GM23248 (cell line): ENCODE data around the gene ZNRF4.

ENCODE experiments used
- EZH2 ChIP-seq: fragments of 200-600 bp; sonication (generic); IDR thresholded peaks from 2 replicates; pipeline ENCODE4 v1.6.1; 2018; ENCODE audit warnings: antibody characterized with exemption, mild to moderate bottlenecking; ENCODE audit not compliant: insufficient read depth, poor library complexity, severe bottlenecking
- EZH2phosphoT487 ChIP-seq: fragments of 200-600 bp; sonication (generic); IDR thresholded peaks from 2 replicates; pipeline ENCODE4 v1.6.1; 2018; ENCODE audit warnings: antibody characterized with exemption, moderate library complexity, mild to moderate bottlenecking, low read depth; ENCODE audit not compliant: insufficient read depth

DNA sequence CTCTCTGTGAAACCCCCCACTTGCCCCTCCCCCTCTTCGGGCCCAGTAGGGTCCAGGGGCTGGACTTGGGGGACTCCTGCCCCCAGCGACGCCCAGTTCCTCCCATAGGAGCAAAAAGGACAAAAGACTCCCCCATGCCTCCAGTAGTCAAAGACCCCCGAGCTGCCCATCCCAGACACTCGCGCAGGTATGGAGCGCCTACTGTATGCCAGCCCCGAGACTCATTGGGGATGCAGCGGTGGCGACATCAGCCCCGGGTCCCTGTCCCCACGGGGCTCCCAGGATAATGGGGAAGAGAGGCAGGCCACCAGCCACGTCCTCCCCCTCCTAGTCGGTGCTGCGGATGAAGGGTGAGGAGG, 18.3 kb upstream of the ZNRF4 start:
- TF ChIP-seq EZH2phosphoT487 = no peak
- no peak for TF ChIP-seq EZH2
